HepG2 (cell line): ENCODE measurements around the gene ALG3. TPM values are rescaled to one million over a fixed set of nuclear protein-coding genes. Genes with fewer than 3 reads are reported as not detected.

Experiments used
- ATAC-seq: fragments of 200-7000 bp; cut with Tn5 transposase; 3 replicates; pipeline ENCODE4 v1.9.1; 2020; ENCODE audit warnings: mild to moderate bottlenecking, moderate library complexity
- BruUV-seq: library from RNA; stranded (reverse); fragments of 400-500 nt; replicated peaks from 2 replicates; lab custom pipeline; 2021; lab: Mats Ljungman, UMichigan
- CTCF ChIA-PET: fragments of 300-600 bp; formaldehyde crosslinking; extraction: SDS; loops from one replicate; lab custom pipeline; 2021; ENCODE audit warnings: low total read pairs, inconsistent platforms, low intra/inter-chr PET ratio; lab: Yijun Ruan, JAX
- POLR2A ChIA-PET: fragments of 350-600 bp; sonication (Branson Sonifier 250); formaldehyde crosslinking; loops from one replicate; lab custom pipeline; 2020; ENCODE audit warnings: antibody characterized with exemption, inconsistent platforms; lab: Yijun Ruan, JAX
- DNase-seq: peaks from one replicate; pipeline ENCODE4 v3.0.0-alpha.2; 2015; ENCODE audit warnings: low spot score
- FAIRE-seq: peaks from 3 replicates; lab custom pipeline; 2011; peaks lifted over from hg19 to GRCh38; lab: Jason Lieb, UNC
- H2AFZ ChIP-seq: one replicate; pipeline ENCODE4 v1.6.1; 2011; ENCODE audit warnings: low read length, inconsistent platforms
- H3K27ac ChIP-seq: fragments of 300-600 bp; 3 replicates; pipeline ENCODE4 v1.8.0; 2011; ENCODE audit warnings: mixed run types, mild to moderate bottlenecking, mixed read lengths, low read length, inconsistent platforms; ENCODE audit not compliant: insufficient read depth; ENCODE audit errors: extremely low read length
- H3K27me3 ChIP-seq, 2 experiments: fragments of 200-600 bp in 1 of 2; 2 replicates in 1 of 2; 3 replicates in 1 of 2; pipeline versions ENCODE4 v1.6.0 to v1.8.0; 2011; ENCODE audit warnings: low read length in 2 of 2, mild to moderate bottlenecking in 2 of 2, moderate library complexity in 2 of 2, inconsistent platforms in 1 of 2; ENCODE audit not compliant: insufficient read depth in 2 of 2, control insufficient read depth in 1 of 2
- H3K36me3 ChIP-seq, 2 experiments: fragments of 200-600 bp in 1 of 2; replicated peaks in 1 of 2; 2 replicates in 1 of 2; 3 replicates in 1 of 2; pipeline versions ENCODE4 v1.5.1 to v1.8.0; 2011; ENCODE audit warnings: low read length in 2 of 2, inconsistent platforms in 1 of 2; ENCODE audit not compliant: insufficient read depth in 2 of 2, control insufficient read depth in 1 of 2
- H3K4me1 ChIP-seq: 2 replicates; pipeline ENCODE4 v1.5.1; 2012; ENCODE audit warnings: low read length, inconsistent platforms; ENCODE audit not compliant: insufficient read depth
- H3K4me2 ChIP-seq: 2 replicates; pipeline ENCODE4 v1.6.0; 2011; ENCODE audit warnings: low read depth, low read length, inconsistent platforms
- H3K4me3 ChIP-seq, 3 experiments: fragments of 200-600 bp in 1 of 3; sonication (generic), shearing (Covaris generic) in 1 of 3; replicated peaks in 1 of 3; 2 replicates each; pipeline ENCODE4 v1.5.1; 2011 to 2016; ENCODE audit warnings: low read length in 3 of 3, inconsistent platforms in 2 of 3, low read depth in 2 of 3, mild to moderate bottlenecking in 2 of 3, control low read depth in 1 of 3, mixed read lengths in 1 of 3; ENCODE audit not compliant: insufficient read depth in 1 of 3
- H3K79me2 ChIP-seq: one replicate; pipeline ENCODE4 v1.6.1; 2011; ENCODE audit warnings: low read length, inconsistent platforms; ENCODE audit not compliant: insufficient read depth
- H3K9ac ChIP-seq: 2 replicates; pipeline ENCODE4 v1.6.0; 2011; ENCODE audit warnings: mild to moderate bottlenecking, low read depth, low read length, inconsistent platforms; ENCODE audit not compliant: insufficient read depth
- H3K9me3 ChIP-seq: 2 replicates; pipeline ENCODE4 v1.5.1; 2012; ENCODE audit warnings: mild to moderate bottlenecking, low read length
- H4K20me1 ChIP-seq: 2 replicates; pipeline ENCODE4 v1.6.0; 2011; ENCODE audit warnings: inconsistent platforms, mild to moderate bottlenecking, low read length, moderate library complexity; ENCODE audit not compliant: insufficient read depth
- GATAD1 ChIP-seq: IDR thresholded peaks from 2 replicates; pipeline ENCODE4 v1.6.1; 2016; ENCODE audit warnings: missing genetic modification reagents, missing compliant biosample characterization
- HMGA1 ChIP-seq: sonication (generic); formaldehyde crosslinking; conservative IDR thresholded peaks from 2 replicates; pipeline ENCODE4 v1.4.0; 2020; ENCODE audit warnings: missing genetic modification reagents
- HNRNPUL1 ChIP-seq: fragments of 200-400 bp; formaldehyde crosslinking; IDR thresholded peaks from 2 replicates; pipeline ENCODE4 v1.6.1; 2017; ENCODE audit warnings: low read depth, mild to moderate bottlenecking, low read length, moderate library complexity
- NCOA1 ChIP-seq: sonication (generic); formaldehyde crosslinking; IDR thresholded peaks from 2 replicates; pipeline ENCODE4 v1.9.0; 2021; ENCODE audit warnings: missing genetic modification reagents
- PAX8 ChIP-seq: sonication (generic); formaldehyde crosslinking; IDR thresholded peaks from 2 replicates; pipeline ENCODE4 v1.8.0; 2022; ENCODE audit warnings: mild to moderate bottlenecking, missing genetic modification reagents, borderline replicate concordance
- POGZ ChIP-seq: sonication (generic); formaldehyde crosslinking; IDR thresholded peaks from 2 replicates; pipeline ENCODE4 v1.4.0; 2020; ENCODE audit warnings: mild to moderate bottlenecking, missing genetic modification reagents
- PTBP1 ChIP-seq: fragments of 200-400 bp; formaldehyde crosslinking; IDR thresholded peaks from 2 replicates; pipeline ENCODE4 v1.6.1; 2018; ENCODE audit warnings: low read length, low read depth; ENCODE audit not compliant: poor library complexity, severe bottlenecking
- RFXAP ChIP-seq: sonication (generic); formaldehyde crosslinking; IDR thresholded peaks from 2 replicates; pipeline ENCODE4 v1.4.0; 2020; ENCODE audit warnings: missing genetic modification reagents, borderline replicate concordance
- SALL1 ChIP-seq: sonication (generic); formaldehyde crosslinking; IDR thresholded peaks from 2 replicates; pipeline ENCODE4 v1.8.0; 2022; ENCODE audit warnings: mild to moderate bottlenecking, missing genetic modification reagents
- SOX6 ChIP-seq, 2 experiments: fragments of 450-650 bp in 1 of 2; sonication (generic) in 1 of 2; formaldehyde crosslinking in 1 of 2; IDR thresholded peaks; 2 replicates each; pipeline versions ENCODE4 v1.4.0 to v1.6.1; 2017 to 2020; ENCODE audit warnings: antibody characterized with exemption in 1 of 2, mild to moderate bottlenecking in 1 of 2, missing genetic modification reagents in 1 of 2
- TCF12 ChIP-seq, 2 experiments: fragments of 450-650 bp in 1 of 2; sonication (generic) in 1 of 2; formaldehyde crosslinking in 1 of 2; IDR thresholded peaks; 2 replicates each; pipeline versions ENCODE4 v1.6.1 to v1.8.0; 2017 to 2022; ENCODE audit warnings: antibody characterized with exemption in 1 of 2, mild to moderate bottlenecking in 1 of 2, missing genetic modification reagents in 1 of 2, moderate library complexity in 1 of 2
- ZBTB38 ChIP-seq: sonication (generic); formaldehyde crosslinking; IDR thresholded peaks from 2 replicates; pipeline ENCODE4 v1.5.1; 2020; ENCODE audit warnings: mild to moderate bottlenecking, missing genetic modification reagents
- ZMAT5 ChIP-seq: sonication (generic); formaldehyde crosslinking; IDR thresholded peaks from 2 replicates; pipeline ENCODE4 v1.5.0; 2020; ENCODE audit warnings: mild to moderate bottlenecking, low read depth, missing genetic modification reagents, borderline replicate concordance
- ZNF496 ChIP-seq: sonication (generic); formaldehyde crosslinking; IDR thresholded peaks from 2 replicates; pipeline ENCODE4 v1.8.1; 2023; ENCODE audit warnings: mild to moderate bottlenecking, moderate library complexity, missing genetic modification reagents; ENCODE audit not compliant: insufficient replicate concordance
- ZNF646 ChIP-seq: sonication (generic); formaldehyde crosslinking; IDR thresholded peaks from 2 replicates; pipeline ENCODE4 v1.9.0; 2021; ENCODE audit warnings: mild to moderate bottlenecking, missing genetic modification reagents
- ZNF777 ChIP-seq: sonication (generic); formaldehyde crosslinking; IDR thresholded peaks from 2 replicates; pipeline ENCODE4 v1.4.0; 2020; ENCODE audit warnings: missing genetic modification reagents
- ZNF879 ChIP-seq: sonication (generic); formaldehyde crosslinking; IDR thresholded peaks from 2 replicates; pipeline ENCODE4 v1.8.1; 2023; ENCODE audit warnings: missing genetic modification reagents
- WGBS: methylation state at CpG from one replicate; pipeline ENCODE4 v1.1.6; 2017; ENCODE audit warnings: low lambda C conversion rate; 5-methylcytosine and 5-hydroxymethylcytosine counted together
- in situ Hi-C: cut with HindIII; loops from 2 replicates; pipeline ENCODE4 v1.10.0; 2017; ENCODE audit warnings: low pct_unique_long_range_greater_than_20kb; ENCODE audit not compliant: extremely low pct_ligation_motif_present
- intact Hi-C: fragments of 100-400 bp; cut with micrococcal nuclease; formaldehyde crosslinking; loops from one replicate; pipeline ENCODE4 v1.10.0; 2022; ENCODE audit not compliant: unreplicated experiment
- polyA plus RNA-seq, 8 experiments: library from polyadenylated mRNA; depleted of rRNA in 3 of 8; stranded (reverse) in 7 of 8; unstranded in 1 of 8; fragments of >200 nt; fragmentation: Illumina TruSeq in 4 of 8; extraction: Trizol in 4 of 8; gene quantifications; 2 replicates each; pipeline versions ENCODE4 v1.2.1 to v1.2.3, GENCODE V29; 2011 to 2016; ENCODE audit warnings: low read depth in 4 of 8, missing spikeins in 1 of 8, mixed read lengths in 1 of 8; ENCODE audit not compliant: insufficient read depth in 1 of 8
- total RNA-seq, 5 experiments: library from RNA; depleted of rRNA; stranded (reverse); fragments of >200 nt; fragmentation: Illumina TruSeq; extraction: Trizol; gene quantifications; 2 replicates each; pipeline ENCODE4 v1.2.3, GENCODE V29; 2016; ENCODE audit warnings: low read depth in 1 of 5

The ALG3 gene
- total and polyA plus RNA-seq, 2 of the 13 experiments (the other 11 are each of a cell fraction or from before 2014, with no cell fraction given): 46.6 to 57.1 TPM

GRCh38 chr3:184229394-184230080, 19.2 kb downstream of the ALG3 start, which contains the start of gene VWA5B2:
TSS of gene VWA5B2 (plus strand) at chr3:184229585. CDS start at chr3:184230529, 944 bp downstream.
- peaks cover 5% of the 10 kb centered on the region; the same call in 1 of the 2 replicates for H4K20me1 ChIP-seq
- H3K9ac ChIP-seq: 0 out of 2 replicates have a peak within 1 kb of the TSS, but pooled peaks have one; percentile 26
- ChIA-PET CTCF (interaction anchor here (1.5 kb wide), 2 partner anchors 12 to 20 kb away, joined by 6 to 8 read pairs; partner anchors contain the start of gene EEF1AKMT4), POLR2A (interaction anchor here (0.8 to 2.1 kb wide), 5 partner anchors 11 to 85 kb away, joined by 3 to 8 read pairs (median 4); partner anchors contain the start of gene DVL3)
- 1% methylated on average over 11 of the region's 66 CpGs for WGBS
- FAIRE-seq (no peak), ATAC-seq (peak; percentile 90), DNase-seq (peak; percentile 44)
- peaks cover 11% of the 10 kb centered on the region; the same call in 1 of the 2 replicates for H3K4me1 ChIP-seq
- peaks cover 9 to 67% of the 10 kb centered on the region in 2 experiments; a peak in 4 of 5 replicates for H3K27me3 ChIP-seq
- peak within 1 kb of the TSS; percentile 56 to 80 (median 69) for H3K4me3 ChIP-seq
- H3K4me2 ChIP-seq: peak within 1 kb of the TSS; percentile 98
- no peaks in the 10 kb centered on the region for H3K36me3 ChIP-seq
- BruUV-seq: no TSS peak
- in situ Hi-C loops: loop anchor here (5.0 kb wide), 1 partner anchor 332 kb away; no protein-coding TSS in a partner anchor
- H3K27ac ChIP-seq: no peak within 1 kb of the TSS
- H3K79me2 ChIP-seq: no peaks in the 10 kb centered on the region
- no peak within 1 kb of the TSS for H2AFZ ChIP-seq
- intact Hi-C loops: loop anchor here (10.0 kb wide), 1 partner anchor 55 kb away; no protein-coding TSS in a partner anchor
- H3K9me3 ChIP-seq: no peaks in the 10 kb centered on the region
- TF ChIP-seq RFXAP (CRISPR knock-in tag) (no peak), HMGA1 (CRISPR knock-in tag) (no peak), PTBP1 (no peak), GATAD1 (CRISPR knock-in tag) (no peak), ZBTB38 (CRISPR knock-in tag) (no peak), SALL1 (CRISPR knock-in tag) (peak; percentile 31; the same call in 1 of the 2 replicates), ZNF646 (CRISPR knock-in tag) (no peak), HNRNPUL1 (no peak), ZNF879 (CRISPR knock-in tag) (no peak), PAX8 (no peak), NCOA1 (CRISPR knock-in tag) (no peak), SOX6 (IDR thresholded peaks at IDR 0.05) (no peak), SOX6 (CRISPR knock-in tag; IDR thresholded peaks at IDR 0.05) (no peak), POGZ (CRISPR knock-in tag) (no peak), ZNF496 (CRISPR knock-in tag) (no peak), ZNF777 (CRISPR knock-in tag) (no peak), TCF12 (IDR thresholded peaks at IDR 0.05) (no peak), TCF12 (CRISPR knock-in tag; IDR thresholded peaks at IDR 0.05) (no peak), ZMAT5 (CRISPR knock-in tag) (no peak)
